GM19025 (cell line): ENCODE measurements around the gene PRRT1B.
"Not testable (repeated sequence)": the region's sequence is repeated elsewhere in the genome, so short reads cannot be mapped to it uniquely, and the experiment has no call there.

Experiments used
- ATAC-seq: cut with Tn5 transposase; IDR thresholded peaks from one replicate; pipeline ENCODE4 v1.9.1; 2021; ENCODE audit warnings: mild to moderate bottlenecking, low read depth, moderate library complexity; ENCODE audit not compliant: unreplicated experiment

The PRRT1B gene

GRCh38 chr9:131545003-131545785 lies at the start of gene PRRT1B:
PRRT1B (plus strand) TSS chr9:131545523; CDS start chr9:131545616, 93 bp downstream.
- ATAC-seq: no peak

- no peak for ATAC-seq
These were observed 49.5 kb upstream of the PRRT1B start for GRCh38 chr9:131495785-131496184.

- no peak for ATAC-seq
These were observed 48.4 kb upstream of the PRRT1B start for GRCh38 chr9:131496844-131497405.

- no peak for ATAC-seq
These were observed 46.0 kb upstream of the PRRT1B start for GRCh38 chr9:131499254-131499767.

GRCh38 chr9:131500377-131500776 lies 44.9 kb upstream of the PRRT1B start:
- ATAC-seq: no peak

- no peak for ATAC-seq
These were observed 44.3 kb upstream of the PRRT1B start for GRCh38 chr9:131500939-131501541.

- ATAC-seq: peak; percentile 77
These were observed 42.3 kb upstream of the PRRT1B start, which contains the start of gene POMT1 for GRCh38 chr9:131502781-131503625. POMT1 (plus strand) TSS chr9:131502918; CDS start chr9:131504219, 1,301 bp downstream.

GRCh38 chr9:131503626-131504465 lies 41.5 kb upstream of the PRRT1B start:
- ATAC-seq: no peak

GRCh38 chr9:131505012-131505411 lies 40.3 kb upstream of the PRRT1B start:
- no peak for ATAC-seq

- no peak for ATAC-seq
These were observed 33.9 kb upstream of the PRRT1B start for GRCh38 chr9:131511416-131511815.

GRCh38 chr9:131511880-131512279 lies 33.4 kb upstream of the PRRT1B start:
- no peak for ATAC-seq

GRCh38 chr9:131513177-131513576 lies 32.1 kb upstream of the PRRT1B start:
- no peak for ATAC-seq

GRCh38 chr9:131515559-131516031 lies 29.7 kb upstream of the PRRT1B start:
- ATAC-seq: not testable (repeated sequence)

- ATAC-seq: no peak
These were observed 29.2 kb upstream of the PRRT1B start for GRCh38 chr9:131516100-131516499.

- no peak for ATAC-seq
These were observed 28.4 kb upstream of the PRRT1B start for GRCh38 chr9:131516930-131517329.

- no peak for ATAC-seq
These were observed 27.5 kb upstream of the PRRT1B start for GRCh38 chr9:131517761-131518190.

- ATAC-seq: no peak
These were observed 26.8 kb upstream of the PRRT1B start for GRCh38 chr9:131518553-131518952.

GRCh38 chr9:131520503-131520902 lies 24.8 kb upstream of the PRRT1B start:
- ATAC-seq: no peak

GRCh38 chr9:131521203-131521602 lies 24.1 kb upstream of the PRRT1B start:
- no peak for ATAC-seq
